VCaP (cell line): ENCODE results near the gene CAMTA1.

Experiments used
- H3K27ac ChIP-seq: fragments of 450-650 bp; 2 replicates; pipeline ENCODE4 v1.5.1; 2017
- CTCF ChIP-seq: fragments of 450-650 bp; conservative IDR thresholded peaks from 2 replicates; pipeline ENCODE4 v1.5.1; 2017; ENCODE audit warnings: mild to moderate bottlenecking, moderate library complexity

Gene CAMTA1

GRCh38 chr1:7292714-7293419 is 507.6 kb downstream of the CAMTA1 start:
- no peak overlapping the region for H3K27ac ChIP-seq
- TF ChIP-seq CTCF, result no peak

- TF ChIP-seq CTCF, result no peak
- no peak overlapping the region for H3K27ac ChIP-seq
Measured at GRCh38 chr1:7293702-7294629, 508.7 kb downstream of the CAMTA1 start.

- no peak overlapping the region for H3K27ac ChIP-seq
- TF ChIP-seq CTCF, result no peak
Measured at GRCh38 chr1:7294636-7295035, 509.4 kb downstream of the CAMTA1 start.

GRCh38 chr1:7295946-7296345 is 510.7 kb downstream of the CAMTA1 start:
- TF ChIP-seq CTCF, result no peak
- no peak overlapping the region for H3K27ac ChIP-seq

GRCh38 chr1:7296968-7297367 is 511.7 kb downstream of the CAMTA1 start:
- no peak for TF ChIP-seq CTCF
- no peak overlapping the region for H3K27ac ChIP-seq

GRCh38 chr1:7298145-7298544 is 512.9 kb downstream of the CAMTA1 start:
- TF ChIP-seq CTCF, result no peak
- no peak overlapping the region for H3K27ac ChIP-seq

GRCh38 chr1:7298749-7299151 is 513.5 kb downstream of the CAMTA1 start:
- no peak overlapping the region for H3K27ac ChIP-seq
- TF ChIP-seq CTCF, result no peak
